HUDEP-2 (cell line): Measurements from ENCODE around the gene SCP2.
"Not testable (repeated sequence)": the region's sequence is repeated elsewhere in the genome, so short reads cannot be mapped to it uniquely, and the experiment has no call there.

Source experiments
- DNase-seq, 76 experiments: peaks; one replicate each; lab custom pipeline; 2025; ENCODE audit not compliant: unreplicated experiment in 76 of 76; lab: John Stamatoyannopoulos, UW

Gene SCP2

GRCh38 chr1:52963101-52963500, 36.0 kb downstream of the SCP2 start:
- no peak for DNase-seq

- DNase-seq = no peak
These were observed 40.6 kb downstream of the SCP2 start for GRCh38 chr1:52967666-52968065.

GRCh38 chr1:52969234-52969633, 42.2 kb downstream of the SCP2 start:
- not testable (repeated sequence) for DNase-seq

- DNase-seq = peak in 2 of 76 experiments; percentile 2 to 14
These were observed 43.1 kb downstream of the SCP2 start for GRCh38 chr1:52970149-52970548.

- no peak for DNase-seq
These were observed 46.8 kb downstream of the SCP2 start for GRCh38 chr1:52973841-52974240.

- DNase-seq = peak in 1 of 76 experiments; percentile 3
These were observed 49.3 kb downstream of the SCP2 start for GRCh38 chr1:52976183-52977035.

GRCh38 chr1:52978045-52978444, 51.0 kb downstream of the SCP2 start:
- no peak for DNase-seq

GRCh38 chr1:52992733-52993132, 65.7 kb downstream of the SCP2 start:
- not testable (repeated sequence) for DNase-seq

GRCh38 chr1:52994656-52995055, 67.6 kb downstream of the SCP2 start:
- DNase-seq = no peak

- no peak for DNase-seq
These were observed 69.6 kb downstream of the SCP2 start for GRCh38 chr1:52996653-52997052.

- DNase-seq = no peak
These were observed 74.1 kb downstream of the SCP2 start for GRCh38 chr1:53001128-53001527.

- DNase-seq = not testable (repeated sequence)
These were observed 79.5 kb downstream of the SCP2 start for GRCh38 chr1:53006612-53007011.

- not testable (repeated sequence) for DNase-seq
These were observed 83.2 kb downstream of the SCP2 start for GRCh38 chr1:53010247-53010646.

- peak in 4 of 76 experiments; percentile 0 to 32 (median 13) for DNase-seq
These were observed 84.1 kb downstream of the SCP2 start for GRCh38 chr1:53011175-53011574.

GRCh38 chr1:53014791-53015507, 87.9 kb downstream of the SCP2 start:
- DNase-seq = peak in 74 of 76 experiments; percentile 16 to 88 (median 69)

GRCh38 chr1:53015508-53015860, 88.4 kb downstream of the SCP2 start:
- DNase-seq = peak in 1 of 76 experiments; percentile 6

- no peak for DNase-seq
These were observed 89.6 kb downstream of the SCP2 start for GRCh38 chr1:53016705-53017104.

GRCh38 chr1:53020588-53020987, 93.5 kb downstream of the SCP2 start:
- no peak for DNase-seq

GRCh38 chr1:53022179-53022578, 95.1 kb downstream of the SCP2 start:
- DNase-seq = no peak

- peak in 33 of 76 experiments; percentile 1 to 49 (median 13) for DNase-seq
These were observed 96.5 kb downstream of the SCP2 start for GRCh38 chr1:53023546-53023945.

GRCh38 chr1:53024117-53024516, 97.0 kb downstream of the SCP2 start:
- no peak for DNase-seq
